Endothelial cell of umbilical vein (primary cell): Measurements from ENCODE around the gene XDH. TPM values are rescaled to one million over a fixed set of nuclear protein-coding genes. Genes with fewer than 3 reads are reported as not detected.

ENCODE experiments used
- BruUV-seq: library from RNA; stranded (reverse); fragments of 400-500 nt; replicated peaks from 2 replicates; lab custom pipeline; 2021; lab: Mats Ljungman, UMichigan
- CTCF ChIA-PET: fragments of 300-600, 350-600 bp; sonication (Branson Sonifier 250); formaldehyde crosslinking; loops from one replicate; lab custom pipeline; 2021; ENCODE audit warnings: antibody characterized with exemption, inconsistent platforms; lab: Charles Lee
- POLR2A ChIA-PET: fragments of 300-600, 350-600 bp; sonication (Branson Sonifier 250); formaldehyde crosslinking; loops from one replicate; lab custom pipeline; 2021; ENCODE audit warnings: antibody characterized with exemption, inconsistent platforms; lab: Charles Lee
- DNase-seq: peaks from one replicate; pipeline ENCODE4 v3.0.0-alpha.2; 2011; ENCODE audit warnings: low read depth, low spot score
- FAIRE-seq: peaks from 2 replicates; lab custom pipeline; 2011; peaks lifted over from hg19 to GRCh38; lab: Jason Lieb, UNC
- H2AFZ ChIP-seq: 2 replicates; pipeline ENCODE4 v1.6.0; 2012; ENCODE audit warnings: low read depth, low read length, control low read depth, inconsistent platforms
- H3K27ac ChIP-seq: 2 replicates; pipeline ENCODE4 v1.5.1; 2011; ENCODE audit warnings: low read depth, mild to moderate bottlenecking, control low read depth, low read length, moderate library complexity; ENCODE audit not compliant: insufficient read depth
- H3K27me3 ChIP-seq, 2 experiments: 2 replicates each; pipeline versions ENCODE4 v1.6.0 to v1.6.1; 2011; ENCODE audit warnings: low read length in 2 of 2, mixed read lengths in 1 of 2; ENCODE audit not compliant: control insufficient read depth in 2 of 2, insufficient read depth in 2 of 2
- H3K36me3 ChIP-seq, 2 experiments: 2 replicates in 1 of 2; 3 replicates in 1 of 2; pipeline ENCODE4 v1.5.1; 2011; ENCODE audit warnings: low read length in 2 of 2, mild to moderate bottlenecking in 1 of 2, moderate library complexity in 1 of 2; ENCODE audit not compliant: control insufficient read depth in 2 of 2, insufficient read depth in 2 of 2; ENCODE audit errors: extremely low read depth in 1 of 2
- H3K4me1 ChIP-seq: 3 replicates; pipeline ENCODE4 v1.5.1; 2011; ENCODE audit warnings: mild to moderate bottlenecking, low read length; ENCODE audit not compliant: control insufficient read depth, insufficient read depth; ENCODE audit errors: extremely low read depth
- H3K4me2 ChIP-seq: 2 replicates; pipeline ENCODE4 v1.6.1; 2011; ENCODE audit warnings: low read length, control low read depth, mixed read lengths; ENCODE audit not compliant: insufficient read depth
- H3K4me3 ChIP-seq, 3 experiments: fragments of 200-600 bp in 1 of 3; sonication (generic), shearing (Covaris generic) in 1 of 3; replicated peaks in 1 of 3; 2 replicates each; pipeline ENCODE4 v1.5.1; 2011 to 2016; ENCODE audit warnings: control low read depth in 3 of 3, low read length in 3 of 3, mild to moderate bottlenecking in 2 of 3, inconsistent platforms in 1 of 3, low read depth in 1 of 3, moderate library complexity in 1 of 3; ENCODE audit not compliant: insufficient read depth in 1 of 3
- H3K79me2 ChIP-seq: 2 replicates; pipeline ENCODE4 v1.6.0; 2012; ENCODE audit warnings: low read length, inconsistent platforms; ENCODE audit not compliant: control insufficient read depth, insufficient read depth
- H3K9ac ChIP-seq: replicated peaks from 2 replicates; pipeline ENCODE3; 2011; ENCODE audit warnings: low read length, control low read depth; ENCODE audit not compliant: insufficient read depth; ENCODE audit errors: extremely low read depth
- H3K9me1 ChIP-seq: replicated peaks from 3 replicates; pipeline ENCODE4 v1.6.0; 2011; ENCODE audit warnings: mild to moderate bottlenecking, low read length; ENCODE audit not compliant: control insufficient read depth, insufficient read depth; ENCODE audit errors: extremely low read depth
- H3K9me3 ChIP-seq: replicated peaks from 2 replicates; pipeline ENCODE4 v1.5.1; 2012; ENCODE audit warnings: low read length, inconsistent platforms; ENCODE audit not compliant: control insufficient read depth, insufficient read depth
- H4K20me1 ChIP-seq: replicated peaks from 2 replicates; pipeline ENCODE3; 2011; ENCODE audit warnings: mild to moderate bottlenecking, low read length; ENCODE audit not compliant: control insufficient read depth, insufficient read depth; ENCODE audit errors: extremely low read depth
- CTCF ChIP-seq, 2 donors: IDR thresholded peaks; 1 replicate in 1 of 2; 2 replicates in 1 of 2; pipeline ENCODE4 v1.5.1; 2011; ENCODE audit warnings: low read length in 2 of 2, mild to moderate bottlenecking in 2 of 2, moderate library complexity in 2 of 2, control low read depth in 1 of 2, inconsistent platforms in 1 of 2, low read depth in 1 of 2; ENCODE audit not compliant: insufficient read depth in 1 of 2; ENCODE audit errors: extremely low read depth in 1 of 2
- EZH2 ChIP-seq: IDR thresholded peaks from 2 replicates; pipeline ENCODE4 v1.6.1; 2012; ENCODE audit warnings: borderline replicate concordance, low read depth, mild to moderate bottlenecking, moderate library complexity, low read length, inconsistent platforms; ENCODE audit not compliant: severe bottlenecking
- FOS ChIP-seq: IDR thresholded peaks from 2 replicates; pipeline ENCODE4 v1.6.1; 2011; ENCODE audit warnings: mild to moderate bottlenecking, low read length, moderate library complexity, borderline replicate concordance; ENCODE audit not compliant: insufficient read depth
- GATA2 ChIP-seq: IDR thresholded peaks from 2 replicates; pipeline ENCODE4 v1.7.0; 2011; ENCODE audit warnings: low read depth, mild to moderate bottlenecking, moderate library complexity, mixed read lengths, low read length; ENCODE audit not compliant: insufficient read length, insufficient read depth
- JUN ChIP-seq: IDR thresholded peaks from 2 replicates; pipeline ENCODE4 v1.6.1; 2011; ENCODE audit warnings: borderline replicate concordance, low read depth; ENCODE audit not compliant: insufficient read length, insufficient read depth
- MAX ChIP-seq: IDR thresholded peaks from 2 replicates; pipeline ENCODE4 v1.6.1; 2011; ENCODE audit not compliant: insufficient read depth, insufficient read length
- MYC ChIP-seq: IDR thresholded peaks from one replicate; pipeline ENCODE4 v1.6.1; 2011; ENCODE audit warnings: mild to moderate bottlenecking, low read depth, low read length
- POLR2A ChIP-seq: IDR thresholded peaks from 2 replicates; pipeline ENCODE4 v1.6.1; 2012; ENCODE audit warnings: low read depth, mild to moderate bottlenecking, control low read depth, low read length
- POLR2AphosphoS5 ChIP-seq: IDR thresholded peaks from 2 replicates; pipeline ENCODE4 v1.6.1; 2012; ENCODE audit warnings: low read depth, mild to moderate bottlenecking, control low read depth, low read length, moderate library complexity; ENCODE audit not compliant: insufficient read depth
- dilution Hi-C: fragments of 300-500 bp; cut with MboI; formaldehyde crosslinking; loops from one replicate; pipeline ENCODE4 v1.15.0; 2019; ENCODE audit warnings: low sequenced_read_pairs; ENCODE audit not compliant: extremely low pct_ligation_motif_present
- intact Hi-C: fragments of 100-400 bp; cut with micrococcal nuclease; formaldehyde crosslinking; loops from one replicate; pipeline ENCODE4 v1.10.0; 2022
- polyA plus RNA-seq, 4 experiments: library from polyadenylated mRNA; depleted of rRNA in 3 of 4; stranded (reverse) in 3 of 4; unstranded in 1 of 4; fragments of >200 nt; gene quantifications; 2 replicates each; pipeline versions ENCODE4 v1.2.1 to v1.2.3, GENCODE V29; 2011 to 2012; ENCODE audit warnings: missing spikeins in 1 of 4
- total RNA-seq: library from RNA; stranded (reverse); gene quantifications from 2 replicates; pipeline ENCODE4 v1.2.3, GENCODE V29; 2021

The XDH gene
- total and polyA plus RNA-seq, 2 donors (not counting 3 experiments of a cell fraction or from before 2014, with no cell fraction given), result not detected

GRCh38 chr2:31388736-31389135 is 25.8 kb downstream of the XDH start:
- no peak overlapping the region for H3K4me2 ChIP-seq
- no peaks in the 10 kb centered on the region for H3K79me2 ChIP-seq
- H3K9me1 ChIP-seq, result no peaks in the 10 kb centered on the region
- no peaks in the 10 kb centered on the region for H3K4me1 ChIP-seq
- no peaks in the 10 kb centered on the region for H3K9me3 ChIP-seq
- intact Hi-C loops, result no loop called here
- no peak overlapping the region for H3K9ac ChIP-seq
- BruUV-seq, result no TSS peak
- no peak overlapping the region for H2AFZ ChIP-seq
- CTCF ChIA-PET, result no interaction called here
- no peaks in the 10 kb centered on the region for H3K27me3 ChIP-seq
- H4K20me1 ChIP-seq, result no peaks in the 10 kb centered on the region
- DNase-seq, result no peak
- H3K36me3 ChIP-seq, result no peaks in the 10 kb centered on the region
- dilution Hi-C loops, result no loop called here
- no peak overlapping the region for H3K27ac ChIP-seq
- POLR2A ChIA-PET, result no interaction called here
- no peak for TF ChIP-seq CTCF (IDR thresholded peaks at IDR 0.05; ENCODE audit: extremely low read depth in 1 of 2, insufficient read depth in 1 of 2, low read depth in 1 of 2, low read length in 2 of 2)
- no peak for TF ChIP-seq MYC
- TF ChIP-seq GATA2, result no peak
- no peak for TF ChIP-seq POLR2A
- TF ChIP-seq FOS, result no peak
- no peak for TF ChIP-seq POLR2AphosphoS5
- TF ChIP-seq MAX, result no peak
- TF ChIP-seq EZH2, result no peak
- TF ChIP-seq JUN, result no peak
- no peak overlapping the region for H3K4me3 ChIP-seq
- FAIRE-seq, result no peak
